ELR (cell line): ENCODE data around the gene TAF4.

Source experiments
- DNase-seq: peaks from one replicate; pipeline ENCODE4 v3.0.0-alpha.2; 2015; ENCODE audit warnings: low read depth

TAF4 gene

DNA sequence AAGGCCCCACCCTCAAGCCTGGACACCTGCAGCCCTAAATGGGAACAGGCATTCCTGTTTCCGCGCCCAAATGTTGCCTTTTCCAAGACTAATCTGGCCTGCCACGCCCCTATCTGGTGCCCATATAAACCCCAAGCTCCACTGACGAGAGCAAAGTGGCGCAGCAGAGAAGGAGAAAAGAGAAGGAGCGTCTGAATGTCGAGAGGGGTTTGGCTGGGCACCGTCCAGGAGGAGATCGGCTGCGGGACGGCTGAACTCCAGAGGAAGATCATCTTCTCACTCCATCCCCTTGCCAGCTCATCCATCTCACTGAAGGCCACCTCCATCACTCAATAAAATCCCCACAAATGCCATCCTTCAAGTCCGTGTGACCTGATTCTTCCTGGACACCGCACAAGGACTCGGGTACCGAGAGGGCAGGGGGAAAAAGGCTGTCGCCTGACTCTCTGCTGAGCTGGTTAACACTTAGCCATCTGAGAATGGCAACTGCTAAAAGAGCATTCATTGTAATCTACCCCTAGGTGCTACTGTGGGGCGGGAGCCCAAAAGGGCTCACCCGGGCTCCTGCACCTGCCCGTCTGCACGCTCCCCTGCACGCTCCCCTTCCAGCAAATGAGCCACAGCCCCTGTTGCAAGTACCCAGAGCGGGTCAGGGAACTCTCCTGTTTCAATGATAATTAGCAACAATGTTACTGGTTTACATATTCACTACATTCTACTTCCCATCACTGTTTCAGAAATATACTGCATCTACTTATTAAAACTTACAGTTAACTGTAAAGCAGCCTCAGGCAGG lies 23.5 kb downstream of the TAF4 start:
- DNase-seq: no peak

DNA sequence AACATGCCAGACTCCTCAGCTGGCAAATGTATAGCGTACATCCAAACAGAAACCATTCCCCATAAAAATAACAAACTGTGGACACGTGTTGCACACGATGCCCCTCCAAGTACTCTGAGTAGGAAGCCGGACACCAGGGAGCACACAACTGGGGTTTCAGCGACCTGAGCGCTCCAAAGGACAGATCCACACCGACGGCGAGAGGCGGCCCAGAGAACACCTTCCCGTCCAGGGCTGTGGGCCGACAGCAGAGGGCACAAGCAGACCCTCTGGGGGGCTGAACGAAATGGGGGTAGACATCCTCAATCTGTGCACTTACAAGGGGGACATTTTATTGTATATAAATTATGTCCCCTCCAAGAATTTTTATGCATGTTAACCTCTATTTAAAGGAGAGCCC lies 24.7 kb downstream of the TAF4 start:
- no peak for DNase-seq

DNA sequence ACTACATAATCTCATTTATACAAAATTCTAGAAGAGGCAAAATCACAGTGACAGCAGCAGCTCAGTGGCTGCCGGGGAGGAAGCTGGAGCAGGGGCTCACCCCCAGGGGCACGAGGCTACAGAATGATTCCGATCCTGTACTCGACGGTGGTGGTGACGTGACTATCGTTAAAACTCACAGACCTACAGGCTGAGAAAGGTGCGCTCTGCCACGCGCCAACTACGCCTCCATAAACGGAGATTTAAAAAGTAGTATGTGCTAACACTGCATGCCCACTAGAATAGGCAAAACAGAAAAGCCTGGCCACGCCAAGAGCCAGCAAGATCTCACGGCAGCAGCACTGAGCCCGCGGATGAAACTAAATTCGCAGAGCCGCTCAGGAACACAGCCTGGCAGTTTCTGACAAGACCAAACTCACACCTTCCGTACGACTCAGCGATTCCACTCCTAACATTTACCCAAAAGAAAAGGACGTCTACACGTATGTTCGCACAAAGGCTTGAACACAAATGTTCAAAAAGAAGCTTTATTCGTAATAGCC lies 25.2 kb downstream of the TAF4 start:
- no peak for DNase-seq

DNA sequence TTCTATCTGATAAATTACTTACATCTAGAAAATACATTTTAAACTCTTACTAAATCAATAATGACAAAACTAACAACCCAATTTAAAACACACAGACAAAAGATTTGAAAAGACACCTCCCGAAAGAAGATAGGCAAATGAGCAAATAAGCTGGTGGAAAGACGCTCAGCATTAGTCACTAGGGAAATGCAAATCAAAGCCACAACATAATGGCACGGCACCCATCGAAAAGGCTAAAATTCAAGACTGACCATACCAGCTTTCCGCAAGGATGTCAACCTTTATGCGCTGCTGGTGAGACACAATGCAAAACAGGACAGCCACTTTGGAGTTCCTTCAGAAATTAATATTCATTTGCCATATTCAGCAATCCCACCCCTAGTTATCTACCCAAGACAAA lies 25.9 kb downstream of the TAF4 start:
- DNase-seq: peak; percentile 16

DNA sequence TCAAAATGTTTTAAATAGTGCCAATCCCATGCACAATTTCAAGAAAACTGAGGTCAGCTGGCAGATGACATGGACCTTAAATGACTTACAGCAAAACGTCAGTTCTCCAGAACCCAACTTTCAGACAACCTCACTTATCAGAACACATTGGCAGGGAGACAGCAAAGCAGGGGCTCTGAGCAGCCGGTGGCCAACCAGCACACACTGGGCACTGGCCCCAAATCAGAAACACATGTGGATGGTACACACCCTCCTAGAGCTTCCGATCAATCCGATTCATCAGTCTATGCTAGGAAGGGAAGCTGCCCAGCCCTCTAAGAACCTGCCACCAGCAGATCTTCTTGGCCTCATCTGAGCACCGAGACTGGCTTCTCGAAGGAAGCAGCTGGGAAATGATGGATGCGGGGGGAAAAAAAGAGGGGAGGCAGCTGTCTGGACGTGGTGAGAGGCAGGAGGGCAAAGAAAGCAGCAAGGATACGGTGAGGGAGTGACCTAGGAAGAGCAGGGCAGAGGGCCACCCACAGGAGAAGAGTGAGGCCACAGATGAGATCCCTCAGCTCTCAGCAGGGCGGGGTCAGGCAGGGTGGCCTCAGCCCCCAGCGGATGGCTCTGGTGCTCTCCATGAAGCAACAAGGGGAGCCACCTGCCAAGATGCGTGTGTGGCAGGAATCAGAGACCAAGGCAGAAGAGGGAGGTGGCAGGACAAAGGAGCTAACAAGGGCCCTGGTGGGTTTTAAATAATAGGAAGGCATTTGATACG lies 32.9 kb downstream of the TAF4 start:
- no peak for DNase-seq

DNA sequence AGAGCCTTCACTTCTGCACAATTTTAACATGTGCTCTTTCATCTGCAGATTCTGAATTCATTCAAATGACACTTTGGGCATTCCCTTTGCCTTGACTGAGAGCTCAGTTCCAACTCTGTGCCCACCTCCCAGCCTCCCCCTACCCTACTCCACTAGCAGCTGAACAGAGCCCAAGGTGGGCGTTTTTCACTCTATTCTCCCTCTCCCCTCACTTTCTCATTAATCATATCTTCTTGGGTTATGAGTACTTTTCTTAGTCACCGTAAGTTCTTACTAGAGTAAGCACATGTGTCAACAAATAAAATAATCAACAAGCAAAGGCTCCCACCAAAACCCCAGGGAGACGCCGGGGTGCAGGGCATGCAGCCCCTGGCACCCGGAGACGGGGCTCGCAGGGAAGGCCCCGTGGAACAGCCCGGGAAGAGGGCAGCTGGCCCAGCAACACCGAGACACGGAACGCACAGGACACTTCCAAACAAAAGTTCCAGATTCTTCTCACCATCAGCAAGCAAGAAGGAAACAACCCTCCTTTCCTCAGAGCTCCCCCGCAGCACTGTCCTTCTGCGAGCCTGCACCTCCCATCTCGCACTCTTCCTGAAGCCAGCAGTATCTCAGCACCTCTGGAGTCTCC lies 34.1 kb downstream of the TAF4 start:
- DNase-seq: no peak

DNA sequence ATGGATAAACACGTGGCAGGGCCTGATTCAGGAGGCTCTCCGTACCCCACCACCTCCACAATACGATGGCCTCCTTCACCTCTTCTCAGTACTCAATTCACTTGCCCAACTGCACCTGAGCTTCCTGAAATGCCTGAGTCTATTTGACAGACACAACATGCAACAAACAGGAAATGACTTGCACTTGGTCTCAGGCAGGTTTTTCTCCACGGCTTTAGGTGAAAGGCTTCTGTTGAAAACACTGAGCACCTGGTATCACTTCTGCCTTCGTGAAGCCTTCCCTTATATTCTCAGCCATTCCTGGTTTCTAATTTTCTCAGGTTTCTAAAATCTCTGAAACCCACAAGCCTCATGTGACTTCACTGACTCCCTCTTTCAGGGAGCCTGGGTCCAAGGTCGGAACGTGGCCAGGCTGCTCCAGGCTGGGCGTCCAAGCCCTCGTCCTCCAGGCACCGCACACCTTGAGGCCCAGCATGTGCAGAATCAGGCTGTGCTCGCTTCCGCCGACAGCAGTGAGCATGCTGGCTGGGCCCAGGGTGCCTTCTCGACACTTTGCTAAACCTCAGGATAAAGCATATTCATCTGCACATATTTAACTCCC lies 34.7 kb downstream of the TAF4 start:
- DNase-seq: no peak

DNA sequence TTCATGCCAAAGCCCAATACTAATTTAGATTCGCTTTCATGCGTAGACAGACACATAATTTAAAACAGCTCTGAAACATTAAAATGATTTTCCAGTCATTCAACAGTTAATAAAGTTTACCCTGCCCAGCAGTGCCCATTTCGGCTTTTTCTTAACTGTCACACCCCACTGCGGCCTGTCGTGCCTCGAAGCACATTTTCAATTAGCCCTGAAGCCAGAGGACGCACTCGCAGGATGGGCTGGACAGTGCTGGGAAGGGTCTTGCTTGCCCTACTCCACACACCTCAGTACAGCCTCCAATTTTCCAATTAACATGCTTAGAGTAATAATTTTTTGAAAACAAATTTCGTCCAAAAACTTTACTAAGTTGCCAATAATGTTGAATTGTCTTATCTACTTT lies 35.3 kb downstream of the TAF4 start:
- no peak for DNase-seq

DNA sequence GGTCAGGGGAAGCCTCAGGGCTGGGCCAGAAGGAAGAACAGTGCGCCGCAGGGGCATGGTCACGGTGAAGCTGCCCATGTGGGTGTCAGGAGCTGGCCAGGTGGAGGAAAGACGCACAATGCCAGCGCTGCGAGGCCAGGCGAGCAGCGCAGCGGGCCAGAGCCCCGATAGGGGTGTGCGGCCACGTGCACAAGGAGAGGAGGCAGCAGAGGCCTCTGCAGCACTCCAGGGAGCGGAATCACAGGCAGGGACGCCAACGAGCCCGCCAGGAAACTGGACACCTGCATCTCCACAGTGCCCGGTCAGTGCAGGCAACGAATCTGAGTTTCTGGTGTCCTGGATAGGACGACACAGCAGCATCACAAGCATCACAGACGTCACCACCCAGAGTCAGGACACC lies 35.7 kb downstream of the TAF4 start:
- no peak for DNase-seq

DNA sequence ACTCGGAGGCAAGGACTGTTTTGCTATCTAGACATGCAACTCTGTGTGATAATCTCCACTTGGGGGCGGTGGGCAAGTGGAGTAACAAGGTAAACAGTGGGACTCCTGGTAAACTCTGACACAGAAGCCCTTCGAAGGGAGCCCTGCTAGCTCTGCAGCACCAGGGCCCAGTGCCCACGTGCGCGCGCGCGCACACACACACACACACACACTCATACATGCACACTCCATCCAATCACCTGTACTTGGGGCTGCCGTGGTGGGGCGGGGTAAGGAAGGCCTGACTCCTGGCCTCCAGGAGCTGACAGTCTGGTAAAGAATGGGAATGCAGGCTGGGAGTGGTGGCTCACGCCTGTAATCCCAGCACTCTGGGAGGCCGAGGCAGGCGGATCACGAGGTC lies 36.4 kb downstream of the TAF4 start:
- no peak for DNase-seq

DNA sequence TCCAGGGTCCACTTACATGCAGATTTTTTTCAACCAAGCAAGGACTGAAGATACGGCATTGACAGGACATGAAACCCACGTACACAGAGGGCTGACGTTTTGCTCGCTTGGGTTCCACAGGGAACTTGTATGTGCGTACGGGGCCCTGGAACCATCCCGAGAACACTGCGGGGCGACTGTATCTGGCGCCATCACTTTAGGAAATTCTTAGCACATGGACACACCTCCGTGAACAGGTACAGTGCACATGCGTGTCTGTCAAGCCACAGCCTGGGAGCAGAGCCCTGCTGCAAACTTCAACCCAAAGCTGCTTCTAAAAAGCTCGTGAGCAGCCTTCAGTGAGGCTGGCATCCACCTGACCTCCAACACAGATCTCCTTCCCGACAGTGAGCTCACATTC lies 37.3 kb downstream of the TAF4 start:
- DNase-seq: no peak

DNA sequence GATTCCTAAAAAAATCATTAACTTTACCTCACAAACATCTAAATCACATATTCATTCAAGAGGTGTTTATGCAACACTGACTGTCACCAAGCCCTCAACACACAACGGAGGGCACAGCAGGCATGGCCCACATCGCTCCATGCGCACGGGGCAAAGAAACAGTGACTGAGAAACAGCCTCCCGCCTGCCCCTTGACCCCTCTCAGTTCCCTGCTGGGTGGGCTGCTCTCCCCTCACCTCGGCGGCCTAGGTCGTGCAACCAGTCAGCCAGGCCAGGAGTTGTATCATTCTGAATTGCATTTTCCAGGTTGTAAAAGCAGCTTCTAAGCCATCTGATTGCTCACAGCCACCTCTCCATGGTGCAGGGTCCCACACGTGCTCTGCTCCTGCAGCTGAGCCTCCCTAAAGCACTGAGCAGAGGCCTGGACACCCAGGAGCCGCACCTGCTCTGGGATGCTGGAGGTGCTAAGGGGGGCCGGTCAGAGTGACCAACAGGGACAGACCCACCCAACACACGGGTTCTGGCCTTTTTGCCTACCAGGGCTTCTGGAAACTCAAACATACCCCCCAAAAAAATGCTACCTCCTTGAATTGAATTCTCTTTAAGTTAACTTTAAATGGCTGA lies 37.9 kb downstream of the TAF4 start:
- DNase-seq: no peak

DNA sequence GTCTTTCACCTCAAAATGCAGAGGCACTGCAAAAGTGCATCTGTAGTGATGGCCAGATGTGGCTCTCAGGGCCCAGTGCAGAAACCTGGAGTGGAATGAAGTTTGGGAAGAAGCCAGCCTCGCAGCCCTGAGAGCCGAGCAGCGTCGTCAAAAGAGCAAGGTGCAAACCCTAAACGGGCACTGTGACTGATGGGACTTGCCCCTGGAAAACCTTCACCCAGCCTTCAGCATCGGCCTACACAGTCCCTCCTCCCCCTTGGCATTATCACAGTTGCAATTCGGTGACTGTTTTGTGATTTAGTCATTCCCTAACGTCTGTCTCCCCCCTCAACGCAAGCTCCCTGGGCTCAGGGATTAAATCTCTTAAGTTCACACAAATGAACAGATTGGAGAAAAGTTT lies 38.6 kb downstream of the TAF4 start:
- peak; percentile 63 for DNase-seq

DNA sequence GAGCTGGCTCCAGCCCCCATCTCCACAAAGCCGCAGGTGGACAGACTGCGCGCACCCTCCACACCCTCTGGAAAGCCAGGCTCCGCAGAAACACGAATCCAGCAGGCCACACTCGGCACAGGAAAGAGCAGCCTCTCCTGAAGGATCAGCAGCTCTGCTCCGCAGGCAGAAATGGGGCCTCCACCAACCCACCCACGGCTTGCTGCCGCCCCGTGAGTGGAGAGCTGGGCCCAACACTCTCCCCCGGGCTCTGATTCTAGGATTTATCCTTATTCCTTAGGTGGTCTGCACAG lies 39.2 kb downstream of the TAF4 start:
- no peak for DNase-seq

DNA sequence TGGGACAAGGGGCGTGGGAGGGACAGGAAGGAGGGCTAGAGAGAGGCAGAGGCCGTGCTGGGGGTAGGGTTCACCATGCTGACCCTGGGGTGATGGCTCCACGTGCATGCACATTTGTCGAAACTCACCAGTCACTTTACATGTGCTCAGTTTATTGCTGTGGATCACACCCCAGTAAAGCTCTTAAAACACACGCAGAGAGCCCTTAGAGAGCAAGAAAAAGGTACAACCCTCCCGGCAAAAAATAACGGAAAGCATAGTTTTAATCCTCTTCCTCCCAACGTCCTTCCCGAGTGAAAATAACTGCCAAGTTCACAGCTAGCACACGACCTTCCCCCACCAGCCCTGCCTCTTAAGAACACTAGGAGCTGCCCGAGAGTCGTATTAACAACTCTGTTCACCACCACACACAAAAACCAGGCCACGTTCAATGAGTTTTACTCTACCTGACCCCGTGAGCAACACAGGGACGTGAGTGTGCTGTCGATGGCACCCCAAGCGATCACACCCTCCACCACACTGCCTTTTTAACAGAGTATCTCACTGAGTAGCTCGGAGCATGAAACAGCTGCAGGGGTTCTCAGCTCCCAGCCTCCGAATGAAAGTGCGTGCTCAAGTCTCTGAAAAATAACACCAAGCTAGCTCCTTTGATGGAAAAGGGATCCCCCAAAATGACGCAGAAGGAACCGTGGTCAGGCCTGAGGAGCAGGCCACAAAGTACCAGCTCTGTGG lies 39.7 kb downstream of the TAF4 start:
- DNase-seq: peak; percentile 56

DNA sequence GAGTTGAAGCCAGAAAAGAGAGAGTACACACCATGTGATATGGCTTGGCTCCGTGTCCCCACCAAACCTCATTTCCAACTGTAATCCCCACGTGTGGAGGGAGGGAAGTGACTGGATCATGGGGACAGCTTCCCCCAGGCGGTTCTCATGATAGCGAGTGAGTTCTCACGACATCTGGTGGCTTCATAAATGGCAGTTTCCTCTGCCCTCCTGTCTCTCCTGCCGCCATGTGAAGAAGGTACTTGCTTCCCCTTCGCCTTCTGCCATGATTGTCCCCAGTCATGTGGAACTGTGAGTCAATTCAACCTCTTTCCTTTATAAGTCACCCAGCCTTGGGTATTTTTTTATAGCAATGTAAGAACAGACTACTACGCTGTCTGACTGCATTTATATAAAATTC lies 40.3 kb downstream of the TAF4 start:
- peak; percentile 11 for DNase-seq

DNA sequence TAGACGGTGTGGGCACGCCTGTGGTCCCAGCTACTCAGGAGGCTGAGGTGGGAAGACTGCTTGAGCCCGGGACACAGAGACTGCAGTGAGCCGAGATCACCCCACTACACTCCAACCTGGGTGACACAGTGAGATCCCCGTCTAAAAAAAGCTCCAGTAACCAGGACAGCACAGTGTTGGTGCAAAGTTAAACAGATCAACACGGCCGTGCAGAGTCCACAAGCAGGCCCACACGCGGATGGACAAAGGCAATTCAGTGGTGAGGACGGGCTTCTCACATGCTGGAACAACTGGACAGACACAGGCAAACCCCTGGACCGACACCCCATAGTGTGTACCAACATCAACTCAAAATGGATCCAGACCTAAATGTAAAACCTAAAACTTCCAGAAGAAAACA lies 41.7 kb downstream of the TAF4 start:
- DNase-seq: no peak

DNA sequence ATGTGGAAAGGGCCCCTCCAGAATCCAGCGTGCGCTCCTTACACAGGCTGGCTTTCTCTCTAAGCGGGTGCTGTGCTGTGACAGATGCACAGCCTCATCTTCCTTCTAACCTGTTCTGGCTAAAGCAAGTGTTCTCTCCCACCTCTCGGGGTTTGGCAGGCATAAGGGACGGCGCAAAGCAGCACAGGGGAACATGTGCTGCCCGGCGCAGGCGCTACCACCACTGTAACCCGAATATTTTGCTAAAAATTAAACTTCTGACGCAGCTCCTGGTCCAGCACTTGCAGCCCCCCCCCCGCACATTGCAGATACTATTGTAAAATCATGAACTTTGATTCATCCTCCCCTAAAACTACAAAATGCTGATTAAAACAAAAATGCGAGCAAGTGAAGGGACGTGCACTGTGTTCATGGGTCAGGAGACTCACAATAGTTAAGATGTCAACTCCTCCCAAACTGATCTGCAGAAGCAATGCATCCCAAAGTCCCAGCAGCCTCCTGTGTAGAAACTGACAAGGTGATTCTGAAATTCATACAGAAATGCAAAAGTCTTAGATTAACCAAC lies 43.0 kb downstream of the TAF4 start:
- DNase-seq: no peak

DNA sequence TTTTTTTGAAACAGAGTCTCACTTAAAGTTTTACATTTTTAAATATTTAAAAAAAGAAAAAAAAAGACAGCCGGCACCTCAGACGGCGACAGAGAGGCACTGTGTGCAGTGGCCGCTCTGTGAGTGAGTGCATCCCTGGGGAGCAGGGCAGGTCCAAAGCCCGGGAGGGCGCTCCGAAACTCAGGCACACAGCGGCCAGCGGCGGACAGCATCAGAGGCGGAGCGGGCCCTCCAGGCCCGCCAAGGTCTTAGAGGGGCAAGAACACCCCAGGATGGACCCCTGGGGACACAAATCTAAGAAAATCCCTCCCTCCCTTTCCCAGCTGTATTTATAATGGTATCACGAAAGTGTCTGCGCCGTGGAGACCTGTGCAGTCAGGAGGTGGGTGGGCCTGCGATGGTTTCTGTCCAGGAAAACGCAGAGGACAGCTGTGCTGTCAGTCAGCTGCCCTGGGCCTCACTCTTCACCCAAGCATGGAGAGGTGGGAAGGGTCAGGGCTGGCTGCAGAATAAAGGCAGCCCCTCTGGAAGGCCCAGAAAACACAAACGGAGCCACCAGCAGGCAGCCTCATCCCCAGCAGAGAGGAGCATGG lies 43.8 kb downstream of the TAF4 start:
- no peak for DNase-seq

DNA sequence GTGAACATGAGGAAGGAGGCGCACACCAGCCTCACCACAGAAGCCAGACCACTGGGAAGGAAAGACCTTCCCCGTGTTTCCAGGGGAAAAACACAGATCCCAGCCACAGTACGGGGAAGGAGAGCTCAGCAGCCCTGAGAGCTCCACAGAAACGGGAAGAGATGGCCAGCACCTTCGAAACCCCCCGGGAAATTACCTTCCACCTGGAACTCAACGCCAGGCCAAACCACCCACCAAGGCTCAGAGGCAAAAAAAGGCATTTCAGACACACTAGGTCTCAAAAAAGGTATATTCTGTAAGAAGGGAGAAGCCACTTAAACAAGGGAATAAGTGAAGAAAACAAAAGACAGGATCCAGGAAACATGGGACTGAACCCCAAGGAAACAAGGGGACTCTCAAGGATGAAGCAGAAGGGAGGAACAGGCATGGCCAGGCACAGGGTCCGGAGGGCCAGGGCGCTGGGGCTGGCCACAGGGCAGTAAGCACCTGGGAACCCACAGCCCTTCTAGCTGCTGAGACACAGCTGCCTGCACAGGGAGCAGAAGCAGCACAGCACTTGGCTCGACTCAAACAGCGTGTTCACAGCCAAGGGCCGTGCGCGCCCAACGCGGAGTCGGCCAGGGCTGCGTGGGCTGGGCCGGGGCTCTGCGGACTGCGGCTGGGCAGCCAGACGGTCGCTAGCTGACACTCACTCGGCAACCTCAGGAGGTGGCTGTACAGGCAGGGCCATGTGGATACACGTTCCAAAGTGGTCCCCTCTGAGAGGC lies 44.6 kb downstream of the TAF4 start:
- no peak for DNase-seq
